Measurements from ENCODE around the gene CEP83.

- TF ChIP-seq CTCF (IDR thresholded peaks at IDR 0.05) (no peak), EP300 (IDR thresholded peaks at IDR 0.05) (no peak), POLR2A (IDR thresholded peaks at IDR 0.05) (no peak)
These were observed 187.4 kb downstream of the CEP83 start for GRCh38 chr12:94272280-94272679.
